Prostate gland (tissue), 2 donors: ENCODE measurements around the gene DSG2. TPM values are rescaled to one million over a fixed set of nuclear protein-coding genes. Genes with fewer than 3 reads are reported as not detected.

Experiments used
- DNase-seq: peaks from one replicate; pipeline ENCODE4 v3.0.0-alpha.2; 2019; ENCODE audit warnings: low spot score
- H3K27ac ChIP-seq, 2 donors: fragments of 200-600 bp; sonication (generic); 2 replicates each; pipeline ENCODE4 v1.5.1; 2017 to 2019
- H3K27me3 ChIP-seq: fragments of 200-600 bp; sonication (generic); replicated peaks from 2 replicates; pipeline ENCODE4 v1.5.1; 2019; ENCODE audit not compliant: insufficient read depth
- H3K36me3 ChIP-seq, 2 donors: fragments of 200-600 bp; sonication (generic); 1 replicate in 1 of 2; 2 replicates in 1 of 2; pipeline versions ENCODE4 v1.5.1 to v1.8.1; 2017 to 2019
- H3K4me1 ChIP-seq: fragments of 200-600 bp; sonication (generic); replicated peaks from 2 replicates; pipeline ENCODE4 v1.5.1; 2019
- H3K4me3 ChIP-seq, 2 donors: fragments of 200-600 bp; sonication (generic); 2 replicates each; pipeline ENCODE4 v1.5.1; 2017 to 2019
- H3K9me3 ChIP-seq: fragments of 200-600 bp; sonication (generic); 2 replicates; pipeline ENCODE4 v1.5.1; 2017
- CTCF ChIP-seq, 4 experiments: fragments of 200-600 bp in 2 of 4; fragments of 450-650 bp in 2 of 4; sonication (generic) in 2 of 4; IDR thresholded peaks; 1 replicate in 3 of 4; 2 replicates in 1 of 4; pipeline ENCODE4 v1.5.1; 2016 to 2019; ENCODE audit warnings: antibody characterized with exemption in 4 of 4, mild to moderate bottlenecking in 2 of 4, moderate library complexity in 2 of 4
- POLR2A ChIP-seq: fragments of 450-650 bp; IDR thresholded peaks from one replicate; pipeline ENCODE4 v1.6.1; 2016; ENCODE audit warnings: antibody characterized with exemption, mild to moderate bottlenecking
- POLR2AphosphoS5 ChIP-seq: sonication (generic); formaldehyde crosslinking; IDR thresholded peaks from one replicate; pipeline ENCODE4 v1.6.1; 2017; ENCODE audit warnings: antibody characterized with exemption
- WGBS: methylation state at CpG from one replicate; pipeline ENCODE4 v1.1.5; 2018; 5-methylcytosine and 5-hydroxymethylcytosine counted together
- intact Hi-C: fragments of 100-400 bp; cut with DNase I; formaldehyde crosslinking; loops from one replicate; pipeline ENCODE4 v1.14.2; 2022
- total RNA-seq, 2 donors: library from RNA; depleted of rRNA; stranded (reverse); fragments of >200 nt; gene quantifications; one replicate each; pipeline ENCODE4 v1.1.0, GENCODE V29; 2016

Gene DSG2
- total RNA-seq, 2 donors from 2014 or later: 19.5 to 63.2 TPM

GRCh38 chr18:31557446-31557845 lies 59.5 kb downstream of the DSG2 start:
- Histone ChIP-seq H3K27ac (no peak overlapping the region), H3K4me3 (no peak overlapping the region), H3K27me3 (no peaks in the 10 kb centered on the region), H3K4me1 (no peaks in the 10 kb centered on the region), H3K36me3 (no peaks in the 10 kb centered on the region), H3K9me3 (no peaks in the 10 kb centered on the region)
- intact Hi-C loops: loop anchor here (2.0 to 10.0 kb wide), 3 partner anchors 165 to 417 kb away; no protein-coding TSS in a partner anchor
- 98% methylated on average over 3 of the region's 3 CpGs for WGBS
- TF ChIP-seq POLR2A (no peak), POLR2AphosphoS5 (no peak), CTCF (IDR thresholded peaks at IDR 0.05) (no peak)
- no peak for DNase-seq

DNA sequence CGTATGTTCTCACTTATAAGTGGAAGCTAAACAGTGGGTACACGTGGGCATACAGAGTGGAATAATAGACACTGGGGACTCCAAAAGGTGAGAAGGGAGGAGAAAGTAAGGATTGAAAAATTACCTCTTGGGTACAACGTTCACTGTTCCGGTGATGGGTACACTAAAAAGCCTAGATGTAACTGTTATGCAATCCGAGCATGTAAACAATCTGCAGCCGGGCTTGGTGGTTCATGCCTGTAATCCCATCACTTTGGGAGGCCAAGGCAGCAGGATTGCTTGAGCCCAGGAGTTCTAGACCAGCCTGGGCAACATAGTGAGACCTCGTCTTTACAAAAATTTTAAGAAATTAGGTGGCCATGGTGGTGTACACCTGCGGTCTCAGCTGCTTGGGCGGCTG lies 60.6 kb downstream of the DSG2 start:
- Histone ChIP-seq H3K9me3 (no peaks in the 10 kb centered on the region), H3K27ac (no peak overlapping the region), H3K36me3 (no peaks in the 10 kb centered on the region), H3K27me3 (no peaks in the 10 kb centered on the region), H3K4me1 (no peaks in the 10 kb centered on the region), H3K4me3 (no peak overlapping the region)
- intact Hi-C loops: loop anchor here (5.0 to 10.0 kb wide), 2 partner anchors 164 to 416 kb away; no protein-coding TSS in a partner anchor
- TF ChIP-seq CTCF (IDR thresholded peaks at IDR 0.05) (no peak), POLR2AphosphoS5 (no peak), POLR2A (no peak)
- WGBS: 84% methylated on average over 9 of the region's 9 CpGs
- no peak for DNase-seq

DNA sequence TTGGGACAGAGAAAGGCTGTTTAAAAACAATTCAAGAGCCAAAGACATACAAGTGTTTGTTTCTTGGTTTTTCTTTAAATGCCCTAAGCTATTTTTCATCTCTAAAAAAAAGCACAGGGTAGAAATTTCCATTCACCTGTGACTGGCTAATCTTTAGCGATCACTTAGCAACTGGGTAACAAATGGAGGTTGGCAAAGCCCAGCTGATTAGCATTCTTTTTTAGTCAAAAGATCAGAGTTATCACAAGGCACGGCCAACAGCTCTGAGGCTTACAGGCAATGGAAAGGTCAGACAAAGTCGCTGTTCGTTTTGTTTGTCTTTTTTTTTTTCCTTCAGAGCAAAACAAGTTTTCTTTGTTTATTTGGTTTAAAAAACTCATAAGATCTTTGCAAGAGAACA lies 64.7 kb downstream of the DSG2 start:
- Histone ChIP-seq H3K4me1 (no peaks in the 10 kb centered on the region), H3K27ac (no peak overlapping the region), H3K9me3 (no peaks in the 10 kb centered on the region), H3K36me3 (no peaks in the 10 kb centered on the region), H3K4me3 (no peak overlapping the region), H3K27me3 (no peaks in the 10 kb centered on the region)
- TF ChIP-seq CTCF (IDR thresholded peaks at IDR 0.05) (no peak), POLR2AphosphoS5 (no peak), POLR2A (no peak)
- DNase-seq: no peak
- intact Hi-C loops: no loop called here
- 58% methylated on average over 4 of the region's 4 CpGs for WGBS

- no peaks in the 10 kb centered on the region for H3K27me3 ChIP-seq
- WGBS: 38% methylated on average over 1 of the region's 1 CpG
- H3K9me3 ChIP-seq: no peaks in the 10 kb centered on the region
- no peak overlapping the region for H3K4me3 ChIP-seq
- no peak overlapping the region for H3K27ac ChIP-seq
- DNase-seq: no peak
- H3K36me3 ChIP-seq: no peaks in the 10 kb centered on the region
- intact Hi-C loops: no loop called here
- no peaks in the 10 kb centered on the region for H3K4me1 ChIP-seq
- TF ChIP-seq CTCF (IDR thresholded peaks at IDR 0.05) (no peak), POLR2A (no peak), POLR2AphosphoS5 (no peak)
Measured at GRCh38 chr18:31563778-31564177, 65.8 kb downstream of the DSG2 start.

DNA sequence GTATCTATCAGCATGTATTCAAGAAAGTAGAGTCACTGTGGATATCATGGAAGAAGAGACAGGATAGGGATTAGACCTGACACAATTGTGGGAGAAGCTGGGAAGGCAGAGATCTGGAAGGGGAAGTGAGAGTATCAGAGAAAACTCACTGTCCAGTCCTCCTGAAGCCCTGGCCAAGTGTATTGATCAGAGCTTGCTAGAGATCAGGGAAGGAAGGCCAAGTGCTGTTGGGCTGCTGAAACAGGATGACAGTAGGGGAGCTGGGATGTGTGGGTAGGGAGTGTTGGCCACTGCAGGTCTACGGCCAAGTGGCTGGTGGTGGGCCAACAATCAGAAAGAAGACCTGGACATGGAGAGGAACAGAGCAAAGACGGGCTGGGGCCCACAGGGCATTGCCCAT lies 67.4 kb downstream of the DSG2 start:
- intact Hi-C loops: no loop called here
- TF ChIP-seq POLR2AphosphoS5 (no peak), POLR2A (no peak), CTCF (IDR thresholded peaks at IDR 0.05) (no peak)
- WGBS: 83% methylated on average over 2 of the region's 2 CpGs
- H3K9me3 ChIP-seq: no peaks in the 10 kb centered on the region
- H3K4me3 ChIP-seq: no peak overlapping the region
- no peak for DNase-seq
- H3K4me1 ChIP-seq: no peaks in the 10 kb centered on the region
- H3K36me3 ChIP-seq: no peaks in the 10 kb centered on the region
- H3K27ac ChIP-seq: no peak overlapping the region
- no peaks in the 10 kb centered on the region for H3K27me3 ChIP-seq
